HFF-Myc (cell line): ENCODE data around the gene TBC1D3B.
"Not testable (repeated sequence)": the region's sequence is repeated elsewhere in the genome, so short reads cannot be mapped to it uniquely, and the experiment has no call there.

Experiments
- DNase-seq: peaks from one replicate; pipeline ENCODE4 v3.0.0-alpha.2; 2011; ENCODE audit warnings: low read depth; ENCODE audit errors: extremely low read depth
- H3K4me3 ChIP-seq: replicated peaks from 2 replicates; pipeline ENCODE4 v1.5.1; 2011; ENCODE audit warnings: low read depth, mild to moderate bottlenecking, control low read depth, low read length
- TF ChIP-seq, protein P1 (sequence below): IDR thresholded peaks from 2 replicates; pipeline ENCODE4 v1.5.1; 2012; ENCODE audit warnings: mild to moderate bottlenecking, low read depth, low read length, control low read depth; ENCODE audit errors: missing control alignments

TBC1D3B gene

DNA sequence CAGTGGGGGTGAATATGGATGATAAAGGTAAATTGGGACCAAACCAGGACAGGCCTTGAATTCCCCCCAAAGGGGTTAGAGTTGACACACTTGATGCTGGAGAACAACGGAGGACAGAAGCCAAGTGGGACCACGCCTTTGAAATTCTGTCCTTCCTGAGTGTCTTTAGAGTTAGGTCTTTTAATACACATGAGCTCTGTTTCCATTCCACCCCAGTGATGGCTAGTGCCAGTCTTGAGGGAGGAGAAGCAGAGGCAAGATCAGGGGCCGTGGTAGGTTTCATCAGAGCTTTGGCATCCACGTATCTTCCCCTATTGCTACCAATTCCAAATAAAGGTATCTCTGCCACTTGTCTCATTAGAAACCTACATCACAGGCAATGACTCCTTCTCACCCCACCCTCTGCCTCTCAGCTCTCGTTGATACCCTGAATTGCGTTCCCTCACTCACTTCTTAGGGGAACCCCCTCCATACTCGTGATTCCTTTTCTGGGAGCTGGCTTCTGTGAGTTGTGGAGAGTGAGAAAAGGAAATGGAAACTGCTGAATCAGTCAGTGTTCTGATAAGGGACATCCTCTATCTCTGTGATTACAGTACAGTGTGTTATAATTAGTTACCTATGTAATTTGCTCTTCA, 22.5 kb upstream of the TBC1D3B start:
- DNase-seq, result no peak
- TF ChIP-seq, protein P1, sequence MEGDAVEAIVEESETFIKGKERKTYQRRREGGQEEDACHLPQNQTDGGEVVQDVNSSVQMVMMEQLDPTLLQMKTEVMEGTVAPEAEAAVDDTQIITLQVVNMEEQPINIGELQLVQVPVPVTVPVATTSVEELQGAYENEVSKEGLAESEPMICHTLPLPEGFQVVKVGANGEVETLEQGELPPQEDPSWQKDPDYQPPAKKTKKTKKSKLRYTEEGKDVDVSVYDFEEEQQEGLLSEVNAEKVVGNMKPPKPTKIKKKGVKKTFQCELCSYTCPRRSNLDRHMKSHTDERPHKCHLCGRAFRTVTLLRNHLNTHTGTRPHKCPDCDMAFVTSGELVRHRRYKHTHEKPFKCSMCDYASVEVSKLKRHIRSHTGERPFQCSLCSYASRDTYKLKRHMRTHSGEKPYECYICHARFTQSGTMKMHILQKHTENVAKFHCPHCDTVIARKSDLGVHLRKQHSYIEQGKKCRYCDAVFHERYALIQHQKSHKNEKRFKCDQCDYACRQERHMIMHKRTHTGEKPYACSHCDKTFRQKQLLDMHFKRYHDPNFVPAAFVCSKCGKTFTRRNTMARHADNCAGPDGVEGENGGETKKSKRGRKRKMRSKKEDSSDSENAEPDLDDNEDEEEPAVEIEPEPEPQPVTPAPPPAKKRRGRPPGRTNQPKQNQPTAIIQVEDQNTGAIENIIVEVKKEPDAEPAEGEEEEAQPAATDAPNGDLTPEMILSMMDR, result no peak

DNA sequence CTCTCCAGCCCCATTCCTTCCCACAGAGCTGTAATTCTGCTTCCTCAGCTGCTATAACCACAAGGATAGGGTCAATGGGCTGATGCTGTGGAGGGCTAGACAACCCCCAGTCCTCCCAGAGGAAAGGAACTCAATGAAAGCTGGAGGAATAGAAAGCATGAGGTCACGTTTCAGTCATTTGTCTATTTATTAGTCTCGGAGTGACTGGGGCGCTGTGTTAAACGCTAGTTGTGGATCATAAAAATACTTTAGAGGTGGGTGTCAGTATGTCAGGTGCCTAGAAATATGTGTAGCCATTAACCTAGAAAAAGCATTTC, 20.9 kb upstream of the TBC1D3B start:
- no peak for DNase-seq
- TF ChIP-seq, protein P1, result no peak
- no peak overlapping the region for H3K4me3 ChIP-seq

More for the DNA sequence above, 22.5 kb upstream of the TBC1D3B start:
- no peak overlapping the region for H3K4me3 ChIP-seq

DNA sequence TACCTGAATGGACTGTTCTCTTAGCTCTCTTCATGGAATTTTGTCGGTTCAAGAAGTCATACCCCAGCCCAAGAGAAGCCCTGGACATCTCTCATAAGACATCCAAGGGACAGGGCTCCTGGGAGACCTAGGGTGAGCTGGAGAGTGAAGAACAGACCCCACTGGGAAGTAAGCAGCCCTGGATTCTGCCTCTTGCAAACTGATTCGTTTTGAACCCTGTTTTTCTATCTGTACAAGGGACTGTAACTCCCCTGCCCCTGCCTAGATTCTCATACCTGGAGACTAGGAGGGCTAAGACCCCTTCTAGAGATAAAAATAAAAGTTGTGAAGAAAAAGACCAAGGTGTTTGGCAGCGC, 19.7 kb upstream of the TBC1D3B start:
- no peak for DNase-seq
- TF ChIP-seq, protein P1, result no peak
- no peak overlapping the region for H3K4me3 ChIP-seq

DNA sequence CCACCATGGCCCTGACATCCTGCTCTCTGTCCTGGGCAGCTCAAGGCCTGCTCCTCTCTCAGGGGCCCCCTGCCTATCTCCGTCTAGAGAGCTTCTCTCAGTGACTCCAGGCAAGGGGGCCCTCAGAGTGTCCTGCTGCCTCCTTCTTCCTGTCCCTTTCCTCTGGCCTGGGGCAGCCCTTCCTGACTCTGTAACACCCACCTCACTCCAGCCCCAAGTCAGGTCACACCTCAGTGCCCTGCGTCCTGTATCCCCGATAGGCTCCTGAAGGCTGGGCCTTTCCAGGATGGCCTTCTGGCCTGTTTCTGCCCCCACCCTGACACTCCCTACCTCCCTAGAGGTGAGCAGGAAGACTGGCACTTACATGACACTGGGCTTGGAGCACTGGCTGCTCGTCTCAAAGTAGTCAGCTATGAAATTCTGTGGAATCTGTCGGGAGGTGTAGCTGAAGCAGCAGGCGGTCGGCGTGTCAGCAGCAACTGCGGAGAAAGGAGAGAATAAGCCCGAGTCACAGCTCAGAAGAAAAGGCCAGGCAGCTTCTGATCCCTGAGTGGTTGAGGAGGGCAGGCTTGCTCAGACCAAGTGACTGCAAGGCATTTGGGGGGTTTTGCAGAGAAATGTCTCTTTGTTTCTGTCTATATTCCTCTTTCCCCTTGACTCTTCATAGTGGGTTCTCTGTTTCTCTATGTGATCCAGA, 19.1 kb upstream of the TBC1D3B start:
- H3K4me3 ChIP-seq, result no peak overlapping the region
- TF ChIP-seq, protein P1, result no peak
- DNase-seq, result no peak

DNA sequence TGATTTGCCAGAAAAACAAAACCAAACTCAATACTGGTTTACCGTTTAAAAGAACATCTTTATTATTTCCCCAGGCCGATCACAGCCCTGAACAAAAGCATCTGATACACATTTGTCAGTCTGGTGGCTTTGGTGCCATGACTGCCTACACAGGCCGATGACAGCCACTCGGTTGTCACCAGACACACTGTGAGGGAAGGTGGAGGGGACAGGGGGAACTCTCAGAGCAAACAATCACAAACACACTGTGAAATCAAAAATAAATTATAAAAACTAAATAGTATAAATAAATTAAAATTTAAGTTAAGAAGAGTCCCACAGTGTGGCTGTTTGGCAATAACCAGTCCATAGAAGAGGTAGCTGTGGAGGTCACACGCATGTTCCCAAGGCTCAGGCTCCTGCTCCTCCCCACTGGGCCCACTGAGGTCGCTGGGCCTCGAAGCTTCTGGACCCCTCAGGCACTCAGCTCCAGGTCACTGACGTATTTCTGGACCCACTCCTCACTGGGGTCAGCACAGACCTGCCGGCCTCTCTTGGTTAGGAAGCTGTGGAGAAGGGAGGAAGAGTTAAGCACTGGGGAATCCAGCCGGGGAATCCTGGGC, 18.5 kb upstream of the TBC1D3B start:
- DNase-seq, H3K4me3 ChIP-seq: not testable (repeated sequence)

DNA sequence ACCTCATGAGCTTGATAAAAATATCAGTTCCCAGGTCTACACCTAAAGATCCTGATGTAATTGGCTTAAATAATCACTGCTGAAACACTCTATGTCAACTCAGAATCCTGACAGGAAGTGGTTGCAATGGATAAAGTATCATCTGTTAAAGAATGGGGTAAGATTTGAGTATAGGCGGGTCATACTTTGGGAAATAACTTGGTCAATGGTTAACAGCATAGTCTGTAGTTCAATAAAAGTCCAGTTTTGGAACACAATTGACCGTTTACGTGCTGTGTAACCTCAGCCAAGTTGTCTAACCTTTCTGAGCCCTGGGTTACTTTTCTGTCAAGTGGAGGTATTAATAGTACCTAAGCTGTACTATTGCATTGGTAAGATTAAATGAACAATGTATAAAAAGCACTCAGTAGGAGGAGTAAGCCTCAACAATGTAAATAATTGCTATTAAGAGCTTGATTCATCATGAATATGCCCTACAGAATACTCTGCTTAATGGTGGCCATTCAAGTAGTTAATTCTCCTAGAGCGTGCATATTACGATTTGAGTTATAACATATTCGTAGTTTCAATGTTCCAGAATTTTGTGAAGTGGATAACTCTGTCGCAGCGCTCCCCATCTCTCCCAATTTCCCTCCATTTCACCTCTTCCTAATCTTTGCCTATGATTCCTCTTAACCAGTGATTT, 17.9 kb upstream of the TBC1D3B start:
- not testable (repeated sequence) for DNase-seq, H3K4me3 ChIP-seq

DNA sequence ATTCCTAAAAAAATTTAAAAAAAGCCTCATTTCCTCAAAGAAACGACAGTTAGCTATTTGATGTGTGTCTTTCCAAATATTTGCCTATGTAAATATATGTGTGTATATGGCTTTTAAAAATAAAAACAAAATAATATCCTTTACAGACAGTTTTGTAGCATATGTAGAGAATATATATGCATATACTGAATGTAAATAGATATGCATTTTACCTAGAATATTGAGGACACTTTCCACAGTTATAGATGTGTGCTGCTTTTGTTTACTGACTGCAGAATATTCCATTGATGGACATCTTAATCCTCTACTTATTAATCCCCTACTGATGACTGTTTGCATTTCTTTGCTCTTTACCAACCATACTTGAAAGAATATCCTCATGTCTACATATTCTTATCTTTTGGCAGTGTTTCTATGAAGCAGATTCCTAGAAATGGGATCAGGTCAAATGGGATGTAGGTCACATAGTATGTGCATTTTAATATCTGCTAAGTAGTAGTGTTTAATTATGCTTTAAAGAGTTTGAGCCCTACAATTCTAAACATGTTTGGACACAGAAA, 16.9 kb upstream of the TBC1D3B start:
- H3K4me3 ChIP-seq, result no peak overlapping the region
- TF ChIP-seq, protein P1, result no peak
- no peak for DNase-seq

DNA sequence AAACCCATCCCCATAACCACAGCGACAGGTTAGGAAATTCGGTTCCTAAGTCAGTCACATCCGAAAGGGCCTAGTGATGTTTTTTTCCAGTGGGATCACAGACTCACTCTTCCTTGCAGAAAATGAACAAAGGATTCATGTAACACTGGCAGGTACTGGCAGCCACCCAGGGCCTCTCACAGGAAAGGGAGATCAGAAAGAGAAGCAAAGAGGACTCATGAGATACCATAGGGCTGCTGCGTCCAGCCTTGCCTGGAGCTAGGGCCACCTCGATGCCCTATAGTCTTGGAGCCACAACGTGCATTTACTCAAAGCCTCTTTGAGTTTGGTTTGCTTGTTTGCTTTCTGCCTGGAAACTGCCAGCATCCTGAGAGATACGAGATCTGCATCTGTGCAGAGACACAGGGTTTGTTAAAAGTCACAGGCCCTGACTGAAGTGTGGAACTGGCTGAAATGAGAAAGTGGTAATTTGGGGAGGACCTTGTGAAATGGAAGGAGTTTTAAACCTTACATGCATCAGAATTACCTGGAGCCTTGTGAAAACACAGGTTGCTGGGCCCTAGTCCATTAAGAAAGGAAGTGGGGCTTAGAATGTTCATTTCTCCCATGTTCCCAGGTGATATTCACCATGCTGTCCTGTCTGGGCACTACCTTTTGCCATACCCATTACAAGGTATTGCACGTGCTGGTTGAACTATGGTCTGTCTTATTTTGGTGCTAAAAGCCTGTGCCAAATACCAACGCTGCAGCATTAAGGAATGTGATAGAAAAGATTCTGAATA, 14.3 kb upstream of the TBC1D3B start:
- DNase-seq, H3K4me3 ChIP-seq: not testable (repeated sequence)

DNA sequence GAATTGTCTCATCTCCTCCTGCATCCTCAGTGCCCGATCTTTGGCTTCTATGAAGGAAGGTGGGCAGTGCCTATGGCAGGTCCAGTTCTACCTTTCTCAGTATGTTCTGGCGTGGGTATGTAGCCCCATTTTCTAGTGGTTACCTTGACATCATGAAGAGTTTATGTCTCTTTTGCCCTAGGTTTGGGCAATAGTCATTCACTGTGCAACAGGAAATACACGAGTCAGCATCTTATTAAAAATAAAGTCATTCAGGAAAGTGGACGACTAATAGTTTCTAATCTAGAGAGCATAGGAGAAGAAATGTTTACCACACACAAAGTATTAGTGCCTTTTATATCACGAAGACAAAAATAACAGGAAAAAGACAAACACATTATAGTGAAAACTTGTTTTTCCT, 13.6 kb upstream of the TBC1D3B start:
- not testable (repeated sequence) for DNase-seq, H3K4me3 ChIP-seq
